Muscle of arm (tissue), 12 donors: Measurements from ENCODE around the gene GMCL2. TPM values are rescaled to one million over a fixed set of nuclear protein-coding genes. Genes with fewer than 3 reads are reported as not detected.

Experiments used
- DNase-seq: peaks from one replicate; pipeline ENCODE4 v3.0.0-alpha.2; 2013
- polyA plus RNA-seq, 12 donors: library from polyadenylated mRNA; unstranded; fragments of 120-200 nt; gene quantifications; one replicate each; pipeline ENCODE4 v1.2.1, GENCODE V29; 2013; ENCODE audit not compliant: insufficient read length in 12 of 12

The GMCL2 gene
- polyA plus RNA-seq, 12 donors: not detected

- DNase-seq: no peak
These were observed 43.9 kb downstream of the GMCL2 start for GRCh38 chr5:178143246-178143645.

- DNase-seq: no peak
These were observed 44.5 kb downstream of the GMCL2 start for GRCh38 chr5:178142642-178143041.

GRCh38 chr5:178141550-178141949 is 45.6 kb downstream of the GMCL2 start:
- DNase-seq: no peak

- DNase-seq: no peak
These were observed 49.2 kb downstream of the GMCL2 start for GRCh38 chr5:178137991-178138390.

- DNase-seq: no peak
These were observed 50.2 kb downstream of the GMCL2 start for GRCh38 chr5:178136990-178137389.

Other genes starting within 250 kb of the GMCL2 start
- gene PROP1, start 191.1 kb downstream of the GMCL2 start, polyA plus RNA-seq: not detected
- gene N4BP3, start 73.8 kb downstream of the GMCL2 start, polyA plus RNA-seq: 10 to 100 TPM in 11 of 12 donors, not detected in 1; 10.6 to 29.9 (median 19.2) TPM
- gene RMND5B, start 56.4 kb downstream of the GMCL2 start, polyA plus RNA-seq: 10 to 100 TPM in 11 of 12 donors, not detected in 1; 21.9 to 34.2 (median 31.1) TPM
- gene NHP2, start 33.5 kb downstream of the GMCL2 start, polyA plus RNA-seq: 100 to 1,000 TPM in 2 of 12 donors, 10 to 100 TPM in 9, not detected in 1; 75.6 to 113 (median 89.1) TPM
- 100 to 1,000 TPM in 1 of 12 donors, 10 to 100 TPM in 10, not detected in 1; 53.2 to 107 (median 85.0) TPM for gene HNRNPAB, start 17.2 kb upstream of the GMCL2 start, polyA plus RNA-seq
- 10 to 100 TPM in 11 of 12 donors, not detected in 1; 35.0 to 90.4 (median 59.4) TPM for gene PHYKPL, start 45.4 kb upstream of the GMCL2 start, polyA plus RNA-seq